HG03025 (cell line): ENCODE data around the gene WNK1.
"Not testable (repeated sequence)": the region's sequence is repeated elsewhere in the genome, so short reads cannot be mapped to it uniquely, and the experiment has no call there.

Experiments used
- ATAC-seq: cut with Tn5 transposase; IDR thresholded peaks from one replicate; pipeline ENCODE4 v1.9.1; 2021; ENCODE audit warnings: mild to moderate bottlenecking, moderate library complexity; ENCODE audit not compliant: unreplicated experiment, low FRiP score

WNK1 gene

DNA sequence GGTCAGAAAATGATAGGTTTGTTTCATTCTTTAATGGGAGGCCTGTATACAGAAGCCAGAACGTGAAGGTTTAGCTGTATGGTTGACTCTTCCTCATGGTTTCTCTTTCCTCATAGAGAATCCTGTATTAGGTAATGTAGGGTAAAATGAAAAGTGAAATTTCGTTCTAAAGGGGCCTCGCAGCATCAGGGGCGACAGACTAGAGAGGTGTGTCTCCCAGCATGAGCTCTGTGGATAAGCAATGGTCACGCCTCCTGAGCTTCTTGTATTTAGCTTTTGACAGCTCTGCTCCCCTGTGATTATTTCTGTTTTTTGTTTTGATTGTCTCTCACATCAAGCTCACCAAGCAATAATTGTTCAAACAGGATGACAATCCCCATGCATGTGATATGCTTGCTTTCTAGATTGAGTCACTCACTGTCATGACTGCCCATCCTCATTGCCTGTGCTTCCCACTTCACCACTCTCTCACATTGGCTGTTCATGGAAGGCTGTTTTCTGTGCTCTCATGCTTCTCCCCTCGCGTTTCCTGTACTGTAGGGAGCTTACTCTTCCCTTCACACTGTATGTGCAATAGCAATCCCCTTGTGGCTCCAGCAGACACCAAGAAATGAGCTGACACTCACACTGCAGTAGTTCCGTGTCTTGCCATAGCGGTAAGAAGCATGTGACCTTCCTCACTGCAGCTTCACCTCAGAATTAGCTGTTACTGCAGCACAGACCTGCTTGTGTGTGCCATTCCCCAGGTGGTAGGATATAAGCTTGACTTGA lies 153.1 kb downstream of the WNK1 start:
- ATAC-seq = no peak

DNA sequence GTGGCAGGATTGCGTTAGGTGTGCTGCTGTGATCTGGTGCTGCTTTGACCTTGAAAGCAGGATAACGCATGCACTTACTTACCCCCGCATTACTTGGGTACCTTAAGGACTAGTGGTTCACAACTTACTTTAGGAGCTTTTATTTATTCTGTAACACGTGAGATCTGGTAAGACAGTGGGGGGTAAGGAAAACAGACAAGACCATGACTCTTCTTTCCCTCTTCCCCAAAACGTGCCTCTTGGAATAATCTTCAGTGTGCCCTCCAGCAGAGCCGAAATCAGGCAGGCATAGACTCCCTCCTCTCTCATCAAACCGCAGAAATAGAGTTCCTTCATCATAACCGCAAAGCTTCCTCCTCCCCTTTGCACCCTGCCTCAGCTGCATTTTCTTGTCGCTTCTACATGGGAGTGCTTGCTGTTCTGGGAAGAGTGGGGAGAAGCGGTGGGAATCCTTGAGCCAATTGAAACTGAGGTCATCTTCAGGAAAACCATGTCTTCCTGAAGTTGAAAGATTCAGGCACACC lies 153.7 kb downstream of the WNK1 start:
- no peak for ATAC-seq

DNA sequence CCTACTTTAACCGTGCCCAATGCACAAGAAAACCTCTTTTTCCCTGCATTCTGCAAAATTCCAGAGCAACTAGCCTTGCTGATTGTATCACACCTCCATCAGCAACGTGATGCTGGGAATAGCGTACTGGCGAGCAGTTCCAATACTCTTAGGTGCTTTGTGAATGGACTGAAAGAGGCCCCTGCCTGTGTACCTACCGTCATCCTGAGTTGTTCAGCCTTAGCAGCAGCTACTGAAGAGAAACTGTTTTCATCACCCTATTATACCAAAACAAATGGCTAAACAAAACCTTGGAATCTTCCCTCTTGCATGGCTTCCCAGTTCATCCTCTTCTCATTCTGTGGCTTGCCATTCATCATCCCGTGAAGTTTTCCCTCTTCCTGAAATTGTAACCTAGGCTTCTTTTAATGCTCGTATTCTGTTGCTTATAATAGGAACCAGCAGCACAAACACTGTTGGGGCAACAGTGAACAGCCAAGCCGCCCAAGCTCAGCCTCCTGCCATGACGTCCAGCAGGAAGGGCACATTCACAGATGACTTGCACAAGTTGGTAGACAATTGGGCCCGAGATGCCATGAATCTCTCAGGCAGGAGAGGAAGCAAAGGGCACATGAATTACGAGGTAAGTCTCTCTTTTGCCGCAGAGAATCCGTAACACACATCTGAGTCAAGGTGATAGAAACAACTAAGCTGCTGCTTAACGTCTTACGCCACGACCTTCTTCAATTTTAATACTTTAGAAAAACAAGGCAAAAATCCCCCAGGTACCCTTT lies 155.2 kb downstream of the WNK1 start:
- no peak for ATAC-seq

DNA sequence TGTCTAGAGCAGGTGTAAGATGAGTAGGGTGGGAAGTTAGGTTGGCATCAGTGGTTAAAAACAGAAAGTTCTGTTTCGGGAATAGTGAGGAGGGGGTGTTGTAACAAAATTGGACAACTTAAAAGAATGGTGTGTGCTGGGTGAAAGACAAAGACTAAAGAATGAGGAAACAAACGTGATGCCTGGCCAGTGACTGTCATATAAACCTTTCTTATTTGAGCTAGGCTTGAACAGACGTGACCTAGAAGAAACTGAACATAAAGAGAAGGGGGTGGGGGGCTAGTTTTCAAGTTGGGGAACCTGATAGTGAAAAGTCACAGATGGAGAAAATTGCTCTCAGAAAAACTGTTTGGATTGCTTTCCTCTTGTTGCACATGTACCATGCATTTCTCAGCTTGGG lies 157.5 kb downstream of the WNK1 start:
- no peak for ATAC-seq

DNA sequence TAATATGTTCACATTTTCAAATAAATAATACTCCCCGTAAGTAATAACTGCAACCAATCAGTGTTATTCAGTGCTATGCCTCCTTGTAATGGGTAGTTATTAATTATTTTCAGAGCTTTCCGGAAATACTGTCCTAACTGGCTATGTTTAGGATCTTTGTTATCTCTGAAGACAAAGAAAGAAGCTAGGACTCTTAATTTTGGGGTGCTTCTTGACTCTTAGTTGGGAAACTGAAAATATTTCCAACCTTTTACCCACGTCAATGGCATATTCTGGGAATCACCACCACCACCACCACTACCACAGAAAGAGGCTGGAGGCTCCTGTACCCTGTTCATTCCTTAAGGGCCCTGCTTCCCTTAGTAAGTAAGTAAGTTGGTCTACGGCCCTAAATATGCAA lies 158.0 kb downstream of the WNK1 start:
- ATAC-seq = no peak

DNA sequence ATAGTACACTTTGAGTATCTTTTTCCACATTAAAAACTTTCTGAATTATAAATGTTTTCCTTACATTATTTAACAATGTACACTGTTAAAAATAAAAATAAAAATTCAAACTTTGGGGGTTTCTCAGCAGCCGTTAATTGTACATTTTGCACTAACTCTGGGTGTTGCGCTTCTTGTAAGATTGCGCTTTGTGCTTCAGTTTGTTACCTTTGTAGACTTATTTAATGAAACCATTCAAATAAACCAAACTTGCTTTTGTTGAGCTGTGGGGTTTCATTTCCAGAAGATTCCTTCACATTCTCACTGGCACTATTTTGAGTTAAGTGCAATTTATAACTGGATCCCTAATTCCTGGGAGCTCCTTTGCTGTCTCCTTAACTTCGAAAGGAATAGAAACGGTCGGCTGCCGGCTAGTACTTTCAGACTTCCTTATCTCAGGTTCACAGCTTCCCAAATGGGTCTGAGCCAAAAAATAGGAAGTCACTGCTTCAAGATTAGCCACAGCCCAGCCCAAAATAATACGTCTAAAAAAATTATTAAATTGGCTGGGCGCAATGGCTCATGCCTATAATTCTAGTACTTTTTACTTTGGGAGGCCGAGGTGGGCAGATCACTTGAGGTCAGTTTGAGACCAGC lies 158.9 kb downstream of the WNK1 start:
- no peak for ATAC-seq

DNA sequence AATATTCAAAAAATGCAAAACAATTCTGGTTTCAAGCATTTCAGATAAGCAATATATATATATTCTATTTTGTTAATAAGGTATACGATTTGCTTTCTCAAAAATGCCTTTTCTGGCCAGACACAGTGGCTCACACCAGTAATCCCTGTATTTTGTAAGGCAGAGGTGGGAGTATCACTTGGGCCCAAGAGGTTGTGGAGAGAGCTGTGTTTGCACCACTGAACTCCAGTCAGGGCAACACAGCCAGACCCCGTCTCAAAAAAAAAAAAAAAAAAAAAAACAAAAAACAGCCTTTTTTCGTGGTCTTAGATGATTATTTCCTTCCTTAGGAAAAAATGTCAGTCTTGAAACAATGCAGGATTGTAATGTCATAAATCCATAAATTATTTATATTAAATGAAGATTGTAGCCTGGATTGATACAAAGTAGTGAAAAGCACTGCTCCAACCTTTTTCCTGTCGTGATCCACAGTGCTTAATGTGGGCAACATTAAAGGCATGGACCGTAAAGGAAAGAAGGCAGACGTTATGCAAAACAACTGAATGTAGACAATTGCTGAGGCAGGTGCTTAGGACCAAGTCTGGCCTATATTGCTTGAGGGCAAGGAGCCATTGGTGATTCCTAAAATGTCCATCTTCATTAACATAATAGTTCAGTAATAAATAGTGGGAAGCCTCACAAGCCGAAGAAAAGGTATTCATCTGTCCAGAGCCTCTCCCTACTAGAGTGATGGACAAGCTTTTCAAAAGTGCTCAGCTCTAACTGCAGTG lies 160.3 kb downstream of the WNK1 start:
- ATAC-seq = no peak

DNA sequence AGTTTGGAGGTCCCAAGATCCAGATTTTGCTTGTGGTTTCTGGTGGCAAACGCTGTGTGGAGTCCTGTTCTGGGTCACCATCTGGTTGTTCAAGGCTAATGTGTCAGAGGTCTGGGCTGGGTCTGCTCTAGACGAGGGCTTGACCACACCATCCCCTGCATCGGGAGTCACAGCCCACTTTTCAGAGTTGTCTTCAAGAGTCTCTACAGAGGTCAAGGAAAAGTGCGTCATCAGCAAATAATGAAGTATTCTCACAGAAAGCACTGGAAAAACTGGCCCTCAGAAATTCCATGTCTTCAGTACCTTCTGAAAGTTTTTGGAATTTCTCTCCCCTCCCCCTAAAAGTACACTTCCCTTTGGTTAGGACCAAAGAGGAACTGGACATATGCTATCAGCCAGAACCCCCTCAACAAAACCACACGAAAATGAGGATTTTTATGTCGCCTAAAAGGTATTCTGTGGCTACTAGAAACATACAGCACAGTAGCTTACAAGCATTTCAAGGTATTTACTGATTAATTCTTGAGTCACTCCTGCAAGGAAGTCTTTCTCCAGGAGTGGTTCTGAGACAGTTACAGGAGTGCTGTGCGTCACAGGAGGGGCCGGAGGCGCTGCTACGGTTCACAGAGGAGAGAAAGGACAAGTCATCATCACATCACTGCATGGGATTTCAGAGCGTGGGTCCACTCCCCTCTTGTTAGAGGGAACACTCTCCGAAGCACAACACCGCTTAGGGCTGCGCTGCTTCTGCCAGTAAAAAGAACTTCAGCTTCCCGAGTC lies 161.7 kb downstream of the WNK1 start:
- no peak for ATAC-seq

DNA sequence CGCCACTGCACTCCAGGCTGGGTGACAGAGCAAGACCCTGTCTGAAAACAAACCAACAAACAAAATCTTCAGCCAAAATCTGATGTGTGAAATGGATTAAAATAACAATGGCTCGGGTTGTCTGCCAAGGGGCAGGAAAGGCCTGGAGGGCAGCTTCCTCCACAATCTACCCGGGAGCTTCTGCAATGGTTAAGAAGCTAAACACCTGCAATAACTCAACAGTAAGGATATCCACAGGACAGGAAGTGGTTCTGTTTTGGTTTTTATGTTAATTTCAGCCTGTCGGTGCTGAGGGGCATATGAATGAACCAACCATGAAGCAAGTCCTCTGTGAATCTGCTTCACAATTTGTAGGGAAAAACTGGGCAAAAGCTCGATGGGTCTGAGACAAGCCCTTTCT lies 162.7 kb downstream of the WNK1 start:
- no peak for ATAC-seq

DNA sequence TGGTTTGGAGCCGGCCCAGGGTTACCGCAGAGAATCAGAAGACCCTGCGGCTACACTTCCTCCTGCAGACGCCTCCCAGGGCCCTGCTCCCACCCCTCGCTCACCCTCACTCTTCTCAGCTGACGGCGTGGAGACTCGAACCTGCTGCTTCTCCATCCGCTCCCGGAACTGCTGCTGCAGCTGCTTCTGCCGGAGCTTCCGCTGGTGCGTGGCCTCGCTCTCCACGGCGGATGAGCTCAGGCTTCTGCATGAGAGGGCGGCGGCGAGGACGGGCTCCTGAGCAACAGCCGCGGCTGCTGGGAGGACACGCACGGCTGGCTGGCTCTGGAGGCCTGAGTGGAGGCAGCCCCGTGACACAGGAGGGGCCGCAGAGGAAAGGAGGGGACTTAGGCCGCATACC lies 163.9 kb downstream of the WNK1 start:
- no peak for ATAC-seq

DNA sequence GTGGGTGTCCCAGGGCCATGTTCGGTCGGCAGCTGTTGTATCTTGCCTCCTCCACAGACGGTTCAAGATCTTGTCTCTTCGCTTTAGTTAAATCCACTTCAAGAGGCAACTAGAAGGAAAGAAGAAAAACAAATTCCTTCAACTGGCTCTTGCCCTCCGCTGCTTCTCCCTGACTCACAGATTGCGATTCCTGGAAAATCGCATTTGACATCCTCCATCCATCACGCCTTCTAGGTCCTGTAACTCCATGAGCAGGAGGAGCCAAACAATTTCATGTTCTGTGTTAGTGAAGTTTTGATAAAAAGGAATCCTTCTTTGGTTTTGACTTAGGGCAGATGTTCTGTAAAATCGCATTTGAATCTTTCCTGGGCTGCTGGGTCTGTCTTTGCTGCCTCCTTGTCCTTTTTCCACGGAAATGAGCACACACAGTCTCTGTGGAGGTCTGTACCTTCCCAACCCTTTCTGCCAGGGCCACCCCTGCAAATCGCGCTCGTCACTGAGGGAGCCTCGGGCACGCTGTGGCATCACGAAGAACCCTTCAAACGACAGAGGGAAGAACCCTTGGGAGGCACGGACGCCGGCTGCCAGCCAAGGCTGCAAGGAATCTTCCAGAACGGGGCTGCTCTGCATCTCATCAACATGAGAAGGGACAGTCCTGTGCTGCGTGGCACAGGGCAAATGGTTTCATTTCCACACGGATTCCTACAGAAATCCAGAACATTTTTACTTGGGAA lies 164.5 kb downstream of the WNK1 start:
- no peak for ATAC-seq

DNA sequence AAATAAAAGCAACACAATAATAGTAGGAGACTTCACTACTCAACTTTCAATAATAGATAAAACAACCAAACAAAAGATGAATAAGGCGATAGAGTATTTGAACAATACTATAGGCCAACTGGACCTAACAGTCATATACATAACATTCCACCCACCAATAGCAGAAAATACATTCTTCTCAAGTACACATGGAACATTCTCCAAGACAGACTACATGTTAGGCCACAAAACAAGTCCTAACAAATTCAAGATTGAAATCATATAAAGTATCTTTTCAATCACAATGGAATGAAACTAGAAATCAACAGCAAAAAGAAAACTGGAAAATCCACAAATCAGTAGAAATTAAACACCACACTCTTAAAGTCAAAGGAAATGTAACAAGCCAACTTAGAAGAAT lies 168.3 kb downstream of the WNK1 start:
- no peak for ATAC-seq

DNA sequence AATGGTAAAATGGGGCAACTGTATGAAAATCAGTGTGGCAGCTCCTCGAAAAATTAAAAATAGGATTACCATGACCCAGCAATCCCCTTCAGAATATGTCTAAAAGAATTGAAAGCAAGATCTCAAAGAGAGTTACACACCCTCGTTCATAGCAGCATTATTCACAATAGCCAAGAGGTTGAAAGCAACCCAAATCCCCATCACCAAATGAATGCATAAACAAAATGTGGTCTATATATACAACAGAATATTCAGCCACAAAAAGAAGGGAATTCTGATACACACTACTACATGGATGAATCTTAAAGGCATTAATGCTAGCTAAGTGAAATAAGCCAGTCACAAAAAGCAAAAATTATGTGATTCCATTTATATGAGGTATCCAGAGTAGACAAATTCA lies 169.9 kb downstream of the WNK1 start:
- no peak for ATAC-seq

DNA sequence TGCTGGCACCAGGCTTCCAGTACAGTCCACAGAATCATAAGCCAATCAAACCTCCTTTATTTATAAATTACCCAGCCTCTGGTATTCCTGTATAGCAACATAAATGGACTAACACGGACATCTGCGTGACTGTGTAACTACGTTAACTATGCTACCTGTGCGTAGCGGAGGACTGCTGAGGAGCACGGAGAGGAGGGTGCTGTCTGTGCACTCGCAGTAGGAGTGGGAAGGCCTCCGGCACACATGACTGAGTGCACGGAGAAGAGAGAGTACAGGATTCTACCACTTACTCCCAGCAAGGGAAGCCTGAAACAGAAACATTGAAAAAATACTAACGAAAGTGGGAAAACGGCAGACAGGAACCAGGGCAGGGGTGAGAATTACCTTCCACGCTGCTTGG lies 174.3 kb downstream of the WNK1 start:
- ATAC-seq = no peak

DNA sequence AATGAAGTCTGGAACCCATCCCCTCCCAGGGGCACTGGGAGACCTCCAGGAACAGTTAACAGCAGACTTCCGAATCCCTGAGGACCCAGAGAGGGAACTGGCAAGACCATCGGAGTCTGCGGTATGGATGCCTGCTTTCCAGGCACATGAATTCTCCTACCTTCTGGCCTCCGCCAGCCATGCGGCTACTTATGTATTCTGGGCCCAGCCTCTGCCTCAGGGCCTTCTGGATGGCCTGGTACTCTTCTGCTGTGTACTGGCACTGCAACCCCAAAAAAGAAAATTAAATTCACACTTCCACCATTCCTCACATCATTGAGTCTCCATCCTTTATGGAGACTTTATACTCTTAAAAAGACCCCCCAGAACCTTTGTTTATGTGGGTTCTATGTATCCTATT lies 178.7 kb downstream of the WNK1 start:
- no peak for ATAC-seq

DNA sequence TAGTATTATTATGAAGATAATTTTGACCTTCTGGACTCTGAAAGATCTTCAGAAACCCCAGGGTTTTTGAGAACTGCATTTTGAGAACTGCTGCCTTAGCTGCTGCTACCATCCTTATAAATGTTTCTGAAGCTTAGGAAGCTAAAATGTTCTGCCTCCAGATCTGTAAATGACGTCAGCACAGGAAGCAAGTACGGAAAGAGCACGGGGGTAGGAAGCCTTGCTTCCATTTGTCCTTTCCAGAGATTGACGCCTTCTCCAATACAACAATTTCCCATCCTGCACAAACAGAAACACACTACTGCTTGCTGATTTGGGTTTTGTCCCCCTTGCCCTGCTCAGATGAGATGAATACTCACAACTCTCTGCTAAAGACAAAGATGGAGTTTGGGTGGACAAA lies 179.2 kb downstream of the WNK1 start:
- no peak for ATAC-seq

DNA sequence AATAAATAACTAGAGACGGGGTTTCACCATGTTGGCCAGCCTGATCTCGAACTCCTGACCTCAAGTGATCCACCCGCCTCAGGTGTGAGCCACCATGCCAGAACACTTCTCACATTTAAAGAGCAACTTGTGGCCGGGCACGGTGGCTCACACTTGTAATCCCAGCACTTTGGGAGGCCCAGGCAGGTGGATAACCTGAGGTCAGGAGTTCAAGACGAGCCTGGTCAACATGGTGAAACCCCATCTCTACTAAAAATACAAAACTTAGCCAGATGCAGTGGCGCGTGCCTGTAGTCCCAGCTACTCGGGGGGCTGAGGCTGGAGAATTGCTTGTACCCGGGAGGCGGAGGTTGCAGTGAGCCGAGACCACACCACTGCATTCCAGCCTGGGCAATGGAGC lies 183.5 kb downstream of the WNK1 start:
- ATAC-seq = not testable (repeated sequence)

DNA sequence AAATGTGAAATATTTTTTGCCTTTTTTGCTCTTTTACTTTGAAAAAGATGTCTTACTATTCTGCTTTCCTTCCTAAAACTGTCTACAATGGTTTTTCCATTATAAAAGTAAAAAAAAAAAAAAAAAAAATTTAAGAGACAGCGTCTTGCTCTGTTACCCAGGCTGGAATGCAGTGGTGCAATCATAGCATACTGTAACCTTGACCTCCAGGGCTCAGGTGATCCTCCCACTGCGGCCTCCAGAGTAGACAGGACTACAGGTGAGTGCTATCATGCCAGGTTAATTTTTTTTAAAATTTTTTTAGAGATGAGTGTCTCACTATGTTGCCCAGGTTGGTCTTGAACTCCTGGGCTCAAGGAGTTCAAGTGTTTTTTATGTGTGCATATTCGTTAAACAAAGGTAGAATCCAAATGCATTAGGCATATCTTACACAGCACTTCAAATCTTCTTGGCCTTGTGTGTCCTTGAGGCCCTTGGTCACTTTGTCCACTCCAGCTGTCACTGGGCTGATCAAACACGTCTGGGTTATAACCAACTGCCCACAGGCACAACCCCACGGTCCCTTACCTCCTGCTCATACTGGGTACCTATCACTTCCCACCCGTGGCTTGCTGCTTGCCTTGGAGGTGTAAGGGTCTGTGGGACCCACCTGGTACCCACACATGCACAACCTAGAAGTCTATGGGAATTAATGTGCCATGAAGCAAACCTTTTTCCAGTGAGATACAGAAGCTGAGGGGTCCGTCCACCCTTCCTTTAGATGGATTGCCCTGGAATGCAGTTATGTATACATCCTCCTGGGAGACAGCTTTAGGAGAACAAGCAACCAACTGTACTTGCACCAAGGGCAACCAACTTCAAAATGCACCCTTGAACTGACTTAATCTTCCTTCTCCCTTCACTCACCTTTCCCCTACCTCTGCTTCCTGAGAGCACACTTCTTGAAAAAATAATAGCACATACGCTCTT lies 184.3 kb downstream of the WNK1 start:
- no peak for ATAC-seq
